ENCODE data around the gene ARL14EPL.

ARL14EPL gene

DNA sequence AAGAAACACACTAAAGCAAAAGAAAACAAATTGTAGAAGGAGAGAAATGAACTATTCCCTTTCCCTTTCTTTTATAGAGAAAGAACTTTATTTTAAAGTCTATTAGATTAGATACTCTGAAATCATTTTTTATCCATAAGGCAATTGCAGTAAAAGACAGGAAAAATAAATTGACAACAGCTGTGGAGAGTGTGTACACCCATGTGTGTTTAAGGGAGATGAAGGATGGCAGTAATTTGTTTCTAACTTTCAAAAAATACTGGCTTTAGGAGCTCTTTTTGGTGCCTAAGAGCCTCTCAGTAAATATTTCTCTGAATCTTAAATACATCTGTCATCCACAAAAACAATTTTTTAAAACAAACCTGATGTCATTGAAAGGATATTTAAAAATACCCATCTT, 18.3 kb upstream of the ARL14EPL start:
- Histone ChIP-seq H4K20me1 (ENCODE audit: insufficient read depth, low read length) (no peaks in the 10 kb centered on the region), H3K9me3 (ENCODE audit: insufficient read depth, low read length) (no peaks in the 10 kb centered on the region), H3K79me2 (ENCODE audit: low read length) (no peaks in the 10 kb centered on the region), H3K36me3 (replicated peaks; ENCODE audit: low read depth, low read length) (no peaks in the 10 kb centered on the region), H3K27ac (ENCODE audit: low read length) (no peak overlapping the region), H3K27me3 (ENCODE audit: low read depth, low read length) (no peaks in the 10 kb centered on the region), H3K4me2 (ENCODE audit: low read length) (no peak overlapping the region), H2AFZ (ENCODE audit: low read depth, low read length) (no peak overlapping the region), H3K9ac (ENCODE audit: low read length) (no peak overlapping the region), H3K4me1 (ENCODE audit: low read length) (no peaks in the 10 kb centered on the region), H3K4me3 (ENCODE audit: low read length) (no peak overlapping the region)
- no peak for TF ChIP-seq EZH2phosphoT487 (IDR thresholded peaks at IDR 0.05; ENCODE audit: low read depth)
- TF ChIP-seq, protein P1, sequence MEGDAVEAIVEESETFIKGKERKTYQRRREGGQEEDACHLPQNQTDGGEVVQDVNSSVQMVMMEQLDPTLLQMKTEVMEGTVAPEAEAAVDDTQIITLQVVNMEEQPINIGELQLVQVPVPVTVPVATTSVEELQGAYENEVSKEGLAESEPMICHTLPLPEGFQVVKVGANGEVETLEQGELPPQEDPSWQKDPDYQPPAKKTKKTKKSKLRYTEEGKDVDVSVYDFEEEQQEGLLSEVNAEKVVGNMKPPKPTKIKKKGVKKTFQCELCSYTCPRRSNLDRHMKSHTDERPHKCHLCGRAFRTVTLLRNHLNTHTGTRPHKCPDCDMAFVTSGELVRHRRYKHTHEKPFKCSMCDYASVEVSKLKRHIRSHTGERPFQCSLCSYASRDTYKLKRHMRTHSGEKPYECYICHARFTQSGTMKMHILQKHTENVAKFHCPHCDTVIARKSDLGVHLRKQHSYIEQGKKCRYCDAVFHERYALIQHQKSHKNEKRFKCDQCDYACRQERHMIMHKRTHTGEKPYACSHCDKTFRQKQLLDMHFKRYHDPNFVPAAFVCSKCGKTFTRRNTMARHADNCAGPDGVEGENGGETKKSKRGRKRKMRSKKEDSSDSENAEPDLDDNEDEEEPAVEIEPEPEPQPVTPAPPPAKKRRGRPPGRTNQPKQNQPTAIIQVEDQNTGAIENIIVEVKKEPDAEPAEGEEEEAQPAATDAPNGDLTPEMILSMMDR (IDR thresholded peaks at IDR 0.05; ENCODE audit: low read depth, low read length): no peak

DNA sequence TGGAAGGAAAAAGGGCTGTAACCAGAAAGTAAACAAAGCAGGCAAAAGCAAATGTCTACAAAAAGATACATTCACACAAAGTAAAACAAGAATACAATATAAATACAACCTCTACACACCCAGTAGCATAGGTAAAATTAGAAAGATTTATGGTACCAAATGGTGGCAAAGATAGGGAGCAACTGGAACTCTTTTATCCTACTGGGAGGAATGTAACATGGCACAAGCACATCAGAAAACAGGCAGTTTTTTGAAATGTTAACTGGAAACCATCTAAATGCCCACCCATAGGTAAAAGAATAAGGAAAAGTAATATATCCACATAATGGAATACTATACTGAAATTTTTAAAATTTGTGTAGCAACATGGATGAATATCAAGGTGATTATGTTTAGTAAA, 8.7 kb upstream of the ARL14EPL start:
- H3K27ac ChIP-seq (ENCODE audit: low read length): no peak overlapping the region
- no peak overlapping the region for H3K9ac ChIP-seq (ENCODE audit: low read length)
- no peaks in the 10 kb centered on the region for H4K20me1 ChIP-seq (ENCODE audit: insufficient read depth, low read length)
- H3K9me3 ChIP-seq (ENCODE audit: insufficient read depth, low read length): no peaks in the 10 kb centered on the region
- H3K79me2 ChIP-seq (ENCODE audit: low read length): no peaks in the 10 kb centered on the region
- H3K27me3 ChIP-seq (ENCODE audit: low read depth, low read length): no peaks in the 10 kb centered on the region
- no peak overlapping the region for H3K4me3 ChIP-seq (ENCODE audit: low read length)
- no peak overlapping the region for H3K4me2 ChIP-seq (ENCODE audit: low read length)
- H2AFZ ChIP-seq (ENCODE audit: low read depth, low read length): no peak overlapping the region
- no peaks in the 10 kb centered on the region for H3K4me1 ChIP-seq (ENCODE audit: low read length)
- no peaks in the 10 kb centered on the region for H3K36me3 ChIP-seq (replicated peaks; ENCODE audit: low read depth, low read length)
- TF ChIP-seq, protein P1 (IDR thresholded peaks at IDR 0.05; ENCODE audit: low read depth, low read length): no peak
- no peak for TF ChIP-seq EZH2phosphoT487 (IDR thresholded peaks at IDR 0.05; ENCODE audit: low read depth)

DNA sequence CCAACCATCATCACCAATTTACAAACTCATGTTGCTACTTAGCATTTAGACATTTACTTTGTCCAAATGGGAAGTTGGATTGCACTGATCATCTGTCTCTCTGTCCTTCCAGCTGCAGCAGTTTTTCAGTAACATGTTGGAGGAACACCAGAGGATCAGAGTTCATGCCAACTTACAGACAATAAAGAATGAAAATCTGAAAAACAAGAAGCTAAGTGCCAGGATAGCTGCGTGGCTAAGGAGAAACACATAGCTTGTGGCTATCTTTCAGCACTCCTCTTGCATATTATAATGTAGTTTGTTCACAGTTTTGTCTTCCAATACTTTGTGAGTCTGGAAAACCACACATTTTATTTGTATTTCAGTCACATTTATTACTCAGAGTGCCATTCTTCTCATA, 6.4 kb upstream of the ARL14EPL start:
- no peak overlapping the region for H3K4me2 ChIP-seq (ENCODE audit: low read length)
- no peak overlapping the region for H3K4me3 ChIP-seq (ENCODE audit: low read length)
- H3K4me1 ChIP-seq (ENCODE audit: low read length): no peaks in the 10 kb centered on the region
- no peaks in the 10 kb centered on the region for H3K36me3 ChIP-seq (replicated peaks; ENCODE audit: low read depth, low read length)
- H2AFZ ChIP-seq (ENCODE audit: low read depth, low read length): no peak overlapping the region
- no peaks in the 10 kb centered on the region for H4K20me1 ChIP-seq (ENCODE audit: insufficient read depth, low read length)
- H3K9me3 ChIP-seq (ENCODE audit: insufficient read depth, low read length): no peaks in the 10 kb centered on the region
- no peak overlapping the region for H3K9ac ChIP-seq (ENCODE audit: low read length)
- no peak overlapping the region for H3K27ac ChIP-seq (ENCODE audit: low read length)
- no peaks in the 10 kb centered on the region for H3K27me3 ChIP-seq (ENCODE audit: low read depth, low read length)
- no peaks in the 10 kb centered on the region for H3K79me2 ChIP-seq (ENCODE audit: low read length)
- TF ChIP-seq, protein P1 (IDR thresholded peaks at IDR 0.05; ENCODE audit: low read depth, low read length): no peak
- no peak for TF ChIP-seq EZH2phosphoT487 (IDR thresholded peaks at IDR 0.05; ENCODE audit: low read depth)

DNA sequence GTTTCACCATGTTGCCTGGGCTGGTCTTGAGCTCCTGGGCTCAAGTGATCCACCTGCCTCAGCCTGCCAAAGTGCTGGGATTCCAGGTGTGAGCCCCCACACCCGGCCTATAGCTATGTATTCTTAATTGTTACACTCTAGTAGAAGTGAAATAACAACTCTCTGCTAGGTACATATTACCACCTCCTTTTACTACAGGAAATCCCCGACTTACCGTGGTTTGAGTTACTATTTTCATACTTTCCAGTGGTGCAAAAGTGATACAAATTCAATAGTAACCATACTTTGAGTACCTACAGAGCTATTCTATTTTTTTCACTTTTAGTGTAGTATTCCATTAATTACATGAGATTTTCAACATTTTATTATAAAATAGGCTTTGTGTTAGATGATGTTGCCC, 719 bp downstream of the ARL14EPL start:
- TF ChIP-seq EZH2phosphoT487 (IDR thresholded peaks at IDR 0.05; ENCODE audit: low read depth): no peak
- TF ChIP-seq, protein P1 (IDR thresholded peaks at IDR 0.05; ENCODE audit: low read depth, low read length): no peak
- peaks cover 7% of the 10 kb centered on the region for H3K27me3 ChIP-seq (ENCODE audit: low read depth, low read length)
- H3K27ac ChIP-seq (ENCODE audit: low read length): no peak overlapping the region
- H3K36me3 ChIP-seq (replicated peaks; ENCODE audit: low read depth, low read length): no peaks in the 10 kb centered on the region
- no peak overlapping the region for H2AFZ ChIP-seq (ENCODE audit: low read depth, low read length)
- H3K9ac ChIP-seq (ENCODE audit: low read length): no peak overlapping the region
- no peak overlapping the region for H3K4me3 ChIP-seq (ENCODE audit: low read length)
- H3K79me2 ChIP-seq (ENCODE audit: low read length): no peaks in the 10 kb centered on the region
- H4K20me1 ChIP-seq (ENCODE audit: insufficient read depth, low read length): no peaks in the 10 kb centered on the region
- no peaks in the 10 kb centered on the region for H3K9me3 ChIP-seq (ENCODE audit: insufficient read depth, low read length)
- 0 out of 2 replicates have a peak overlapping the region, but pooled peaks have one; percentile 33 for H3K4me2 ChIP-seq (ENCODE audit: low read length)
- H3K4me1 ChIP-seq (ENCODE audit: low read length): peaks cover 30% of the 10 kb centered on the region
